Fibroblast of lung (primary cell): ENCODE results near the gene NOS1AP. TPM values are rescaled to one million over a fixed set of nuclear protein-coding genes. Genes with fewer than 3 reads are reported as not detected.

ENCODE experiments used
- DNase-seq, 2 donors: peaks; one replicate each; pipeline versions ENCODE4 v3.0.0 to v3.0.0-alpha.2; 2010; ENCODE audit warnings: low read depth in 2 of 2
- H2AFZ ChIP-seq: 2 replicates; pipeline ENCODE4 v1.5.1; 2012; ENCODE audit warnings: low read length, control low read depth, inconsistent platforms
- H3K27ac ChIP-seq: 2 replicates; pipeline ENCODE4 v1.5.1; 2011; ENCODE audit warnings: low read length, control low read depth; ENCODE audit not compliant: insufficient read depth
- H3K27me3 ChIP-seq: 2 replicates; pipeline ENCODE4 v1.5.1; 2011; ENCODE audit warnings: mild to moderate bottlenecking, low read length; ENCODE audit not compliant: control insufficient read depth, insufficient read depth
- H3K36me3 ChIP-seq: 2 replicates; pipeline ENCODE4 v1.5.1; 2011; ENCODE audit warnings: low read length; ENCODE audit not compliant: control insufficient read depth, insufficient read depth
- H3K4me1 ChIP-seq: 2 replicates; pipeline ENCODE4 v1.5.1; 2011; ENCODE audit warnings: low read length; ENCODE audit not compliant: control insufficient read depth, insufficient read depth; ENCODE audit errors: extremely low read depth
- H3K4me2 ChIP-seq: 2 replicates; pipeline ENCODE4 v1.5.1; 2011; ENCODE audit warnings: low read length, control low read depth; ENCODE audit not compliant: insufficient read depth; ENCODE audit errors: extremely low read depth
- H3K4me3 ChIP-seq, 4 experiments: fragments of 200-600 bp in 1 of 4; sonication (generic) in 1 of 4; replicated peaks in 1 of 4; 2 replicates each; pipeline ENCODE4 v1.5.1; 2011 to 2016; ENCODE audit warnings: low read length in 4 of 4, low read depth in 3 of 4, mild to moderate bottlenecking in 3 of 4, control low read depth in 2 of 4, inconsistent platforms in 1 of 4, mixed read lengths in 1 of 4; ENCODE audit not compliant: insufficient read depth in 1 of 4; ENCODE audit errors: control extremely low read depth in 1 of 4
- H3K79me2 ChIP-seq: 2 replicates; pipeline ENCODE4 v1.5.1; 2012; ENCODE audit warnings: mild to moderate bottlenecking, low read length, inconsistent platforms; ENCODE audit not compliant: control insufficient read depth, insufficient read depth
- H3K9ac ChIP-seq: 2 replicates; pipeline ENCODE4 v1.5.1; 2011; ENCODE audit warnings: mild to moderate bottlenecking, low read length, control low read depth; ENCODE audit not compliant: insufficient read depth
- H3K9me3 ChIP-seq: 2 replicates; pipeline ENCODE4 v1.5.1; 2012; ENCODE audit warnings: low read depth, low read length; ENCODE audit not compliant: control insufficient read depth, insufficient read depth
- H4K20me1 ChIP-seq: 2 replicates; pipeline ENCODE4 v1.5.1; 2011; ENCODE audit warnings: low read length; ENCODE audit not compliant: control insufficient read depth, insufficient read depth; ENCODE audit errors: extremely low read depth
- EZH2 ChIP-seq: IDR thresholded peaks from 2 replicates; pipeline ENCODE4 v1.5.1; 2012; ENCODE audit warnings: low read length, control low read depth, mild to moderate bottlenecking; ENCODE audit errors: missing control alignments
- polyA plus RNA-seq, 2 donors: library from polyadenylated mRNA; depleted of rRNA in 1 of 2; stranded (reverse) in 1 of 2; unstranded in 1 of 2; fragments of >200 nt; gene quantifications; 2 replicates each; pipeline ENCODE4 v1.2.1, GENCODE V29; 2011 to 2012; ENCODE audit warnings: missing spikeins in 1 of 2
- total RNA-seq: library from RNA; depleted of rRNA; stranded (reverse); fragments of >200 nt; gene quantifications from 2 replicates; pipeline ENCODE4 v1.2.1, GENCODE V29; 2014
- TF ChIP-seq, protein P1 (sequence below), 2 donors: IDR thresholded peaks in 1 of 2; conservative IDR thresholded peaks in 1 of 2; 1 replicate in 1 of 2; 2 replicates in 1 of 2; pipeline ENCODE4 v1.5.1; 2011 to 2012; ENCODE audit warnings: low read length in 2 of 2, control low read depth in 1 of 2, inconsistent platforms in 1 of 2, low read depth in 1 of 2, mild to moderate bottlenecking in 1 of 2

NOS1AP gene
- total and polyA plus RNA-seq, 2 donors (not counting 1 experiment from before 2014, with no cell fraction given) = 0.14 to 0.17 TPM

DNA sequence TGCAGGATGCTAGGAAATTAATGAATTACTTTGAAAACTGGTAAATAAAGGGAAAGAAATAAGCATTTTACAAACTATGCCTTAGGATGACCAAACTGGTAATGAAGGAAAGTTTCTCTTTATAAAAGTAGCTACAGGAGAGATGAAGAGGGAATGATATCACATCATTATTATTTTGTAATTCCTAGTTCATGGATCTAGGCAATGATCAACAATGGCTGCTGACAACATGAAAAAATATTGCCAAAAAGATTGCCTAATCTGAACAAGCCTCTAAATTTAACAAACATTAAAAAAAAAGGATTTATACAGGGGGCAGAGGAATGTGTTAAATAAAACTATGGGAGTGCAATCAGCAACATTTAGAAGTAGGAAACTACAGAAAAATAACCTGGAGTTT lies 38.9 kb downstream of the NOS1AP start:
- H3K9me3 ChIP-seq = no peaks in the 10 kb centered on the region
- H3K4me2 ChIP-seq = no peak overlapping the region
- H4K20me1 ChIP-seq = no peaks in the 10 kb centered on the region
- H3K79me2 ChIP-seq = no peaks in the 10 kb centered on the region
- H3K4me1 ChIP-seq = no peaks in the 10 kb centered on the region
- no peak for TF ChIP-seq EZH2
- TF ChIP-seq, protein P1, sequence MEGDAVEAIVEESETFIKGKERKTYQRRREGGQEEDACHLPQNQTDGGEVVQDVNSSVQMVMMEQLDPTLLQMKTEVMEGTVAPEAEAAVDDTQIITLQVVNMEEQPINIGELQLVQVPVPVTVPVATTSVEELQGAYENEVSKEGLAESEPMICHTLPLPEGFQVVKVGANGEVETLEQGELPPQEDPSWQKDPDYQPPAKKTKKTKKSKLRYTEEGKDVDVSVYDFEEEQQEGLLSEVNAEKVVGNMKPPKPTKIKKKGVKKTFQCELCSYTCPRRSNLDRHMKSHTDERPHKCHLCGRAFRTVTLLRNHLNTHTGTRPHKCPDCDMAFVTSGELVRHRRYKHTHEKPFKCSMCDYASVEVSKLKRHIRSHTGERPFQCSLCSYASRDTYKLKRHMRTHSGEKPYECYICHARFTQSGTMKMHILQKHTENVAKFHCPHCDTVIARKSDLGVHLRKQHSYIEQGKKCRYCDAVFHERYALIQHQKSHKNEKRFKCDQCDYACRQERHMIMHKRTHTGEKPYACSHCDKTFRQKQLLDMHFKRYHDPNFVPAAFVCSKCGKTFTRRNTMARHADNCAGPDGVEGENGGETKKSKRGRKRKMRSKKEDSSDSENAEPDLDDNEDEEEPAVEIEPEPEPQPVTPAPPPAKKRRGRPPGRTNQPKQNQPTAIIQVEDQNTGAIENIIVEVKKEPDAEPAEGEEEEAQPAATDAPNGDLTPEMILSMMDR (conservative IDR thresholded peaks at IDR 0.05 in 1 of 2, IDR thresholded peaks at IDR 0.05 in 1 of 2; ENCODE audit: low read depth in 1 of 2, low read length in 2 of 2) = no peak
- no peak for DNase-seq
- no peaks in the 10 kb centered on the region for H3K36me3 ChIP-seq
- no peak overlapping the region for H3K9ac ChIP-seq
- H3K27ac ChIP-seq = no peak overlapping the region
- H2AFZ ChIP-seq = no peak overlapping the region
- peaks cover 5% of the 10 kb centered on the region for H3K27me3 ChIP-seq
- H3K4me3 ChIP-seq = no peak overlapping the region

DNA sequence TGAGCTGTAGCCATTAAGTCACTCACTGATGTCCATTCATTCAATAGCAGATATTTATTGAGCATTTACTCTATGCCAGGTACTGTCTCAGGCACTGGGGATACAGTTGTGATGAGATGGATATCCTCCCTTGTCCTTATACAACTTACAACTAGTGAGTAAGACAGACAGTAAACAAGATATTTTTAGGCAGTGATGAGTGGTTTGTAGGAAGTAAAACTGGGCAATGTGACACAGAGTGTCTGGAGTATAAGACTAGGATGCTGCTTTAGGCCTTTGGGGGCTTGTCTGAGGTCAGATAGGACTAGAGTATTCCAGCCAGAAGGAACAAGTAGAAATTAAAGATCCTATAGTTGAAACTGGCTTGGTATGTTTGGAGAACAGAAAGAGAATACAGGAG lies 41.4 kb downstream of the NOS1AP start:
- no peak overlapping the region for H3K4me3 ChIP-seq
- no peaks in the 10 kb centered on the region for H3K9me3 ChIP-seq
- no peak overlapping the region for H3K4me2 ChIP-seq
- H3K27me3 ChIP-seq = peaks cover 5% of the 10 kb centered on the region
- H3K4me1 ChIP-seq = no peaks in the 10 kb centered on the region
- no peak for TF ChIP-seq EZH2
- TF ChIP-seq, protein P1 (conservative IDR thresholded peaks at IDR 0.05 in 1 of 2, IDR thresholded peaks at IDR 0.05 in 1 of 2; ENCODE audit: low read depth in 1 of 2, low read length in 2 of 2) = no peak
- H4K20me1 ChIP-seq = no peaks in the 10 kb centered on the region
- H3K9ac ChIP-seq = no peak overlapping the region
- no peaks in the 10 kb centered on the region for H3K79me2 ChIP-seq
- DNase-seq = no peak
- H3K27ac ChIP-seq = no peak overlapping the region
- H3K36me3 ChIP-seq = no peaks in the 10 kb centered on the region
- no peak overlapping the region for H2AFZ ChIP-seq

GRCh38 chr1:162111572-162111971 lies 42.1 kb downstream of the NOS1AP start:
- Histone ChIP-seq H3K4me1 (no peaks in the 10 kb centered on the region), H3K4me2 (no peak overlapping the region), H3K27me3 (peaks cover 5% of the 10 kb centered on the region), H3K4me3 (no peak overlapping the region), H4K20me1 (no peaks in the 10 kb centered on the region), H3K9me3 (no peaks in the 10 kb centered on the region), H3K79me2 (no peaks in the 10 kb centered on the region), H3K27ac (no peak overlapping the region), H3K9ac (no peak overlapping the region), H2AFZ (no peak overlapping the region), H3K36me3 (no peaks in the 10 kb centered on the region)
- peak in 1 of 2 donors; percentile 25 for DNase-seq
- no peak for TF ChIP-seq EZH2
- TF ChIP-seq, protein P1 (conservative IDR thresholded peaks at IDR 0.05 in 1 of 2, IDR thresholded peaks at IDR 0.05 in 1 of 2; ENCODE audit: low read depth in 1 of 2, low read length in 2 of 2) = no peak
